ENCODE data around the gene MVB12B. TPM values are rescaled to one million over a fixed set of nuclear protein-coding genes. Genes with fewer than 3 reads are reported as not detected.
A peak's percentile ranks its signal among the peaks of the same experiment; 100 is the strongest.

Gene MVB12B
- total RNA-seq, 1 donor from 2014 or later = 47.5 TPM

DNA sequence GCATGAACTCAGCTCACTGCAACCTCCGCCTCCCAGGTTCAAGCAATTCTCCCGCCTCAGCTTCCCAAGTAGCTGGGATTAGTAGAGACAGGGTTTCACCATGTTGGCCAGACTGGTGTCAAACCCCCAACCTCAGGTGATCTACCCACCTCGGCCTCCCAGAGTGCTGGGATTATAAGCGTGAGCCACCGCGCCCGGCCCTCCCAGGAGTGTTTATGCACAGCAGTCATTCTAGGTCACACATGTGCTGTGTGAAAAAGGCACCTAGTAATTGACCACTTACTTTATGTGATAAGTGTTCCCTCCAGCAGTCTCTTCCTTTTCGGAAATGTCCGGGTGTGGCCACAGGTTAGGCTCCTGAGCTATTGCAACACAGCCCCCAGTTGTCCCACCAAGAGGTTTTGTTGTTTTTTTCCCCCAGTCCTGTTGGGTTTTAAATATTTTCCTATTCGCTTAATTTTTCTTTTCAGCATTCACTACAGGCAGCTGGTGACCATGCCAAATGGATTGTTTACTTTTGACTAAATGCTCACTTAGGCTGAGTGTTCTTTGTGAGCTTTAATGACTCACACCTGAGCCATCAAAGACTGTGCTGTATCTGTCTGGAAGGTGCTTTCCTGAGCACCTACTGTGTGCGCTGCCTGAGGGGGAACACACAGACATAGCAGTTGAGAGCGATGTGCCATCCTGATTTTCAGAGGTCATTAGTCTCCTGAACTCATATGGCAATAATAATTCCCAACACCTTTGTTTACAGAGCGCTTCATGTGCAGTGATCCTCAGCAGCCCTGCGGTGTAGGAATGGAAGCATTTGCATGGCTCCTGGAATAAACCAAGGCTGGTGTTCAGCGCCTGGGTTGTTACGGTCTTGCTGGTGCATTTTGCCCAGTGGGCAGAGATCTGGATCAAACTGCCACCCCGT is 94.3 kb downstream of the MVB12B start:
- intact Hi-C loops (cut with DNase I) = no loop called here
- DNase-seq = no peak
- Histone ChIP-seq H3K4me1 (peaks cover 6% of the 10 kb centered on the region), H3K4me3 (no peak overlapping the region), H3K36me3 (peaks cover 31% of the 10 kb centered on the region), H3K27me3 (no peaks in the 10 kb centered on the region), H3K27ac (no peak overlapping the region), H3K9me3 (no peaks in the 10 kb centered on the region)
- no peak for TF ChIP-seq CTCF (IDR thresholded peaks at IDR 0.05)
- ATAC-seq = peak; percentile 65

DNA sequence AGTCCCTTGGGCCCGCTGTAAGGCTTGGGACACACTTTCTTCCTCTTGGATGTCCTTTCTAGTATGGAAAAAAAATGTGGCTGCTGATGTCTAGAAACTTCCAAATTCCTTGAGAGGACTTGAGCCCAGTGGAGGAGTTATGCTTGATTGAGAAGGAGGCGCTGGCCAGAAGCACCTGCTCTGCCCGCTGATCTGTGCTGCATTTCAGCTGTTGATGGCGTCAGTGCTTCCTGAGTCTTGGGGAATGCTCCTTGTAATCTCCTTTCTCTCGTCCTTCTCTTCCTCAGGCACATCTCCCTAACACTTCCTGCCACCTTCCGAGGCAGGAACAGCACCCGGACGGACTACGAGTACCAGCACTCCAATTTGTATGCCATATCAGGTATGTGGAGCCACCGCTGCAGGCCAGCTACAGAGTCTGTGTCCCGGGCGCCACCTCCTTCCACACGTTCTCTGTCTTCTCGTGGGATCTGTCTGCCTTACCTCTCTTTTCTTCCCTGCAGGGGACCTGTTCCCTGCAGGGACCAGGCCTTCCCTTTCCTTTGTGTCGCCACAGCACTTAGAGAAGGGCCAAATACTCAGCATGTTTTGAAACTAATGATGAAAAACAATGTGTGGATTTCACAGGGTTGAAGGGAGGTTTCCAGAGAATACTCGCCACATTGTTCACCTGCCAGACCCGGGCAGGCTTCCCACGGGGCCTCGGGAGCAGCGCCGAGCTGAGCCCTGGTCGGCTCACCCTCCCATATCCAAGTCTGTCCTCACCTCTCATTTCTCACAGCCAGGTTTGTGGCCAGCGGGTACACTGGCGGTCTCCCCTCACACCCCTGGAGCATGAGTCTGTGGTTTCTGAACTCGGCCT is 95.2 kb downstream of the MVB12B start:
- TF ChIP-seq CTCF (IDR thresholded peaks at IDR 0.05) = no peak
- H3K27me3 ChIP-seq = no peaks in the 10 kb centered on the region
- no peaks in the 10 kb centered on the region for H3K9me3 ChIP-seq
- peaks cover 31% of the 10 kb centered on the region for H3K36me3 ChIP-seq
- no peak overlapping the region for H3K4me3 ChIP-seq
- H3K27ac ChIP-seq = no peak overlapping the region
- H3K4me1 ChIP-seq = peaks cover 6% of the 10 kb centered on the region
- DNase-seq (no peak), ATAC-seq (no peak)
- intact Hi-C loops (cut with DNase I) = no loop called here

DNA sequence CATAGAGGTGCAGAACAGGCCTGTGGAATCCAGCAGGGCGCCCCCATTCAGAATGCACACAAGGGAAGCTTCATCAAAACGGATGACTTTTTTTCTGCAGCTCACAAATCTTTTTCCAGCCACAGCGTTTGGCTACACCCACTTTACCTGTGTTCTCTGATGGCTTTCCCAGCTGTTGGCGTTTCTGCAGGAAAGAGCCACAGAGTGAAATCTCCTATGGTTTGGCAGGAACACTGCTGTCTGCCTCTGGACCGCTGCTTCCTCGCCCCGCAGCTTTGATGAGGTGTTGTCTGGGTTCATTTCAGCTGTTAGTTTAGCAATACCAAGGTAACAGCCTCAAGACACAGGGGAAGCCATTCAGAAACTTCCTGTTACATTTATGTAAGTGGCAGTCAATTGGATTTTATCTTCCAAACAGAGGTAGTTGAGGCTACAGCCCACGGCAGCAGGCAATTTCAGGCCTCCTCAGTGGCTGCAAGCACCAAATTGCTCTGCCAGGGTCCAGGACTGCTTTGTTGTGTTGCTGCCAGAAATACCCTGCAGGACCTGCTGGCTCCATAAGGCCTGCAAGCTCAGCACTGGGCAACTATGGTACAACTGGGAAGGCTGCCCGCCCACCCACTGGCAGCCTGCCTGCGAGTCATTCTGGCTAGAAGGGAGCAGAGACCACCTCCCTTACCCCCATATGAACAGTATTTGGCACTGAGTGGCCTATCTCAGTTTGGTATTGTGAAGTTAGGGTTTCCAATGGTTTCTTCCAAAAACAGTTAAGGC is 96.7 kb downstream of the MVB12B start:
- Histone ChIP-seq H3K4me3 (no peak overlapping the region), H3K27ac (peak overlapping the region; percentile 15), H3K27me3 (no peaks in the 10 kb centered on the region), H3K9me3 (no peaks in the 10 kb centered on the region), H3K4me1 (peaks cover 6% of the 10 kb centered on the region), H3K36me3 (peaks cover 31% of the 10 kb centered on the region)
- TF ChIP-seq CTCF (IDR thresholded peaks at IDR 0.05) = no peak
- intact Hi-C loops (cut with DNase I) = no loop called here
- DNase-seq (no peak), ATAC-seq (no peak)

GRCh38 chr9:126423916-126424185 is 97.2 kb downstream of the MVB12B start:
- H3K9me3 ChIP-seq = no peaks in the 10 kb centered on the region
- intact Hi-C loops (cut with DNase I) = no loop called here
- ATAC-seq (no peak), DNase-seq (no peak)
- H3K27ac ChIP-seq = peak overlapping the region; percentile 15
- H3K4me1 ChIP-seq = peaks cover 8% of the 10 kb centered on the region
- H3K4me3 ChIP-seq = no peak overlapping the region
- no peaks in the 10 kb centered on the region for H3K27me3 ChIP-seq
- TF ChIP-seq CTCF (IDR thresholded peaks at IDR 0.05) = no peak
- H3K36me3 ChIP-seq = peaks cover 31% of the 10 kb centered on the region

GRCh38 chr9:126424511-126424910 is 97.9 kb downstream of the MVB12B start:
- ATAC-seq (no peak), DNase-seq (no peak)
- Histone ChIP-seq H3K27ac (no peak overlapping the region), H3K4me3 (no peak overlapping the region), H3K27me3 (no peaks in the 10 kb centered on the region), H3K4me1 (peaks cover 9% of the 10 kb centered on the region), H3K9me3 (no peaks in the 10 kb centered on the region), H3K36me3 (peaks cover 33% of the 10 kb centered on the region)
- intact Hi-C loops (cut with DNase I) = no loop called here
- TF ChIP-seq CTCF (IDR thresholded peaks at IDR 0.05) = no peak
